HG03025 (cell line): ENCODE data around the gene UCMA.
"Not testable (repeated sequence)": the region's sequence is repeated elsewhere in the genome, so short reads cannot be mapped to it uniquely, and the experiment has no call there.

Experiments
- ATAC-seq: cut with Tn5 transposase; IDR thresholded peaks from one replicate; pipeline ENCODE4 v1.9.1; 2021; ENCODE audit warnings: mild to moderate bottlenecking, moderate library complexity; ENCODE audit not compliant: unreplicated experiment, low FRiP score

The UCMA gene

DNA sequence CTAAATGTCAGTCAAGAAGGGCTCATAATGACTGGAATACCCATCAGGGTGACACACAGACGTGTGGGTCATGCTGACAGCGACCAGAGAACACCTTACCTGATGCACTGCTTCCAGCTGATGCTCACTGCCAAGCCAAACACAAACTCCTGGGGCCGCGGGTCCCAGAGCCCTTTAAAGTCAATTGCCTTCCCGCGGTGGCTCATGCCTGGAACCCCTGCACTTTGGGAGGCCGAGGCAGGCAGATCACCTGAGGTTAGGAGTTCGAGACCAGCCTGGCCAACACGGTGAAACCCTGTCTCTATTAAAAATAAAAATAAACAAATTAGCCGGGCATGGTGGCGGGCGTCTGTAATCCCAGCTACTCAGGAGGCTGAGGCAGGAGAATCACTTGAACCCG lies 562 bp upstream of the UCMA start:
- not testable (repeated sequence) for ATAC-seq

DNA sequence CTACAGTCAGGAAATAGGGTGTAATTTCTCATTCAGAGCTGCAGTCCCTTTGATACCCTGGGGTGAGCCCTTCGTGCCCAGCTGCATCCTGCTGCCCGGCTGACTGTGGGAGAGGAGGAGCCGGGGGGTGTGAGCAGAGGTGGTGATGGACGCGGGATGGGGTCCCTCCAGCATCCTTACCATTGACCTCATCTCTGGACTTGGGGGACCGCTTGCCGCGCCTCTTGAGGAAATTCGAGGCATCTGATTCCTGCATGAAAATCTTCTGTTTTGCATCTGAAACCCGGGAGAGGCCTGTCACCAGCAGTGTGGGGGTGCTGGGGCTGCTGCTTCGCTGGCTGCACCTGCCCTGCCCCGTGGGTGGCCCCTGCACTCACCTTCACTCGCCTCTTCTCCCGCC lies 816 bp downstream of the UCMA start:
- ATAC-seq = no peak

DNA sequence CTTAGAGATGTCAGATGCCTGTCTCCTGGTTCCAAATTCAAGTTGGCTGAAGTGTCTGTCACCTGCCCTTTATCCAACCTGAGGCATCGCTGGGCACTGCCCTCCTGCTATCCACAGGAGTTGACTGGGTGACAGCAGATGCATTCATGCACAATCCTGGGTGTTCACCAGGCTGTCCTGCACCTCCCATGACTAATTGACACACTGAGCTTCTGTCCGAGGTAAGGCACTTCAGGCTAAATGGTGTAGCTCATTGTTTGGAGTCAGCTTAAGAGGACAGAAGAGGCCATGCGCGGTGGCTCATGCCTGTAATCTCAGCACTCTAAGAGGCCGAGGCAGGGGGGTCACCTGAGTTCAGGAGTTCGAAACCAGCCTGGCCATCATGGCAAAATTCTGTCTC lies 2.4 kb downstream of the UCMA start:
- no peak for ATAC-seq

DNA sequence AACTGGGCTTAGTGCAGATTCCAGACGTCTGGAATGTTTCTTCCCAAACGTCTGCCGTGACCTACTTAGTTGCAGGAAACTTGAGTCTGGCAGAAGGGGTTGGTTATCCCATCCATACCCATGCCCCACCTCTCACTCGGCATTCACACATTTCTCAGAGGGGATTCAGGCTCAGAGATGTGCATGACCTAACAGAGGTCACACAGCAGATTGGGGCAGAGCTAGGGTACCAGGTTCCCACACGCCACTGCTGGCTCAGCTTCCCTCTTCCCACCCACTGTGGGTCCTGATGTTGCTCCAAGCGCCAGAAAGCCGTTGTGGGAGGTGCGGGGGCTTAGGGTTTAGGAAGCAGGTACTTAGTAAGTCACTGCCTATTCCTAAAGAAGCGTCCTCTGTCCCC lies 3.0 kb downstream of the UCMA start:
- ATAC-seq = no peak

DNA sequence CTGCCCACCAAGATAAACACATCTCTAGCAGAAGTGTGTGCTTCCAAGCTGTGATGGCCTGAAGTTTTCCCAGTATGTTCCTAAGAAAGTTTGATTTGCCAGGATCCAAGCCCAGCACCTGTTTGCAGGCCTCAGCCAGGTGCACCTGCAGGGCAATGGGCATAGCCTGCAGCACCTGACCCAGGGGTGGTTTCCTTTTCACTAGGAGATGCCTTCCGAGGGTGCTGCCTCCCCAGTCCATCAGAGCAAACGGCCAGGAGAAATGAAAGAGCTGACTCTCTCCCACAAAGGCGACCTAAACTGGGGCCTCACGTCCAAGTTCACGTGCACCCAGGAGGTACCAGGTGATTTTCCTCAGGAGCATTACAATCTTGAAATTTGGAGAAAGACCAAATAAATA lies 7.1 kb downstream of the UCMA start:
- ATAC-seq = no peak

DNA sequence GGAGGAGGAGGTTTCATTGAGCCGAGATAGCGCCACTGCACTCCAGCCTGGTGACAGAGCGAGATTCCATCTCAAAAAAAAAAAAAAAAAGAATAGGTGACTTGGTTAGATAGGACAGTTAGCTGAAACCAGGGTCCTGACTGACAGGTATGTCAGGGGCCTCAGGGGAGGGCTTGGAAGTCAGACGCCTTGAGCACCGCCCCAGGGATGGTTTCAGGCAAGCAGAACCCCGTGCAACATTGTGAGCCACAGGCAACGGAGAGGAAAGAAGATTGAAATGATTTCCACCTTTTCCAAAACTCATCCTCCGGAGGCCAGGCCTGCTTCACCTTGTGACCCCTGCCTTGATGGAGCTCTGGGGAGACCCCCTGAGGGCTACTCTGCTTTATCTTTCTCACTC lies 8.6 kb downstream of the UCMA start:
- no peak for ATAC-seq

DNA sequence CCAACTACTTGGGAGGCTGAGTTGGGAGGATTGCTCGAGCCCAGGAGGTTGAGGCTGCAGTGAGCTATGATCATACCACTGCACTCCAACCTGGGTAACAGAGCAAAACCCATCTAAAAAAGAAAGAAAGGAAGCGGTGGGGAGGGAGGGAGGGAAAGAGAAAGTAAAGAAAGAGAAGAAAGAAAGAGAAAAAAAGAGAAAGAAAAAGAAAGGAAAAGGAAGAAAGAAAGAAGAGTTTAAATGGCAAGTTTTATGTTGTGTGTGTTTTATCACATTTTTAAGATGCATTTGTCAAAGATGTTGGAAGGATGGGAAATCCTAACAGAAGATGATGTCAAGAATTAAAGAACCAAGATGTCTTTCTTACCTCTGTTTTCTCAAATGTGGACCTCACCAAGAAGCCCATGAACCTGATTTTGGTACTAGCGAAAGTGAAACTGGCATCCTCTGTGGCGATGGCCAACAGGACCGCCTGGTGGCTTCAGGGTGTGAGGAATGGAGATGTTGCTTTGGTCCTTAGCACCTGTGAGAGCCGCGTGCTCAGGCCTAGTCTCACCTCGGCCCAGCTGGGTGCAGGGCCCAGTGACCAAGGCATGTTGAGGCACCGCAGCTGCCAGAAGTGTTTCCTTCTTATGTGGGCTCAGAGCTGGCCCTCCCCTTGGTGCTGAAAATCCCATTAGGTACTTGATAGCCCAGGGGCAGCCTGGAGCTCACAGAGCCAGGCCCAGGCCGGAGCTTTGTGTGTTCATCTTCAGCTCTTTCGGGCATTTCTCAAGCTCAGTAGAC lies 9.8 kb downstream of the UCMA start:
- ATAC-seq = no peak

DNA sequence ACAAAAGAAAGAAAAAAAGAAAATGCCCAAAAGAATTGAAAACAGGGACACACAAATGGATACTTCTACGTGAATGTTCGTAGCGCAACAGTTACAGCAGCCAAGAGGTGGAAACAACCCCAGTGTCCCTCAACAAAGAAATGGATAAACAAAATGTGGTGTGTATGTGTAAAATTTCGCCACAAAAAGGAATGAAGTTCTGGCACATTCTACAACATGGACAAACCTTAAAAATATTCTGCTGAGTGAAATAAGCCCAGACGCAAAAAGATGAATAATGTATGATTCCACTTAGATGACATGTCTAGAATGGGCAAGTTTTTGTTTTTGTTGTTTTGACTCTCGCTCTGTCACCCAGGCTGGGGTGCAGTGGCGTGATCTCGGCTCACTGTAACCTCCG lies 10.9 kb downstream of the UCMA start:
- no peak for ATAC-seq

DNA sequence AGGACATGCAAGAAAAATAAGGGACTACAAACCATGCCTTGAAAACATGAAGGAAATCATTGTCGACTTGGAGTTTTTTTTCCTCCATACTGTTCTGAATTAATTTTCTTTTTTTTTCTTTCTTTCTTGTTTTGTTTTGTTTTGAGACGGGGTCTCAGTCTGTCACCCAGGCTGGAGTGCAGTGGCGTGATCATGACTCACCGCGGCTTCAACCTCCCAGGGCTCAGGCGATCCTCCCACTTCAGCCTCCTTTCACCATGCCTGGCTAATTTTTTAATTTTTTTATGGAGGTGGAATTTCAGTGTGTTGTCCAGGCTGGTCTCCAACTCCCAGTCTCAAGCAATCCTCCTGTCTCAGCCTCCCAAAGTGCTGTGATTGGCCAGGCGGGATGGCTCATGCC lies 11.6 kb downstream of the UCMA start:
- ATAC-seq = no peak

DNA sequence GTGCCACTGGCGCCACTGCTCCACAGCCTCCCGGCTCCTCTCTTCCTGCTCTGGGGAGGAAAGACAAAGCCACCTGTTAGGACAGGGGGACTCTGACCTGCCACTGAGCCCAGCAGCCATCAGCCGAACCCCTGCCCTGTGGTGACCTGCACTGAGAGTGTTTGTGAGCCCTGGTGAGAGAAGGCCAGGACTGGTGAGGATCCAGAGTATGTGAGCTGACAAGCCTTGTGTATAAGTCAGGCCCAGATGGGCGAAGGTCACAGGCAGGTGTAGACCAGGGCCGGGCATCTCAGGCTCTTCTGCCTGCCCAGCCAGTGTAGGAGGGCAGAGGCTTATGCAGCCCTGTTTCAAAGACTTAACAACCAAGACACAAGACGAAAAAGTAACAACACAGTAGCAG lies 12.0 kb downstream of the UCMA start:
- no peak for ATAC-seq

DNA sequence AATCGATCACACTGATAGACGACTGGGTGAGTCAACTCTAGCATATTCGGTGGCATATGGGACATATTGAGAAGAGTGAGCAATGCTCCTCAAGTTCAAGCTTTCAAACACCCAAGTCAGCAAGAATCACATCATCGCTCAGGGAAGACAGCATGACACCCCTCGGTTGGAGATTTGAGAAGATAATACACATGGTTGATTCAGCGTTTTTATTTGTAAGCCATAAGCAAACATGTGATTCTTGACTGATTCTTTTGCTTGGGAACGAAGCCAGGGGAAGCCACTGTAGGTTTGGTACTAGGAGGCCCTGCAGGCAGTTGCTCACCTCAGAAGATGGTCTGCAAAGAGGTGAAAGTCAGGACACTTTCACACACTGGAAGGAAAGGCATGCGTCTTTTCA lies 12.6 kb downstream of the UCMA start:
- ATAC-seq = no peak

DNA sequence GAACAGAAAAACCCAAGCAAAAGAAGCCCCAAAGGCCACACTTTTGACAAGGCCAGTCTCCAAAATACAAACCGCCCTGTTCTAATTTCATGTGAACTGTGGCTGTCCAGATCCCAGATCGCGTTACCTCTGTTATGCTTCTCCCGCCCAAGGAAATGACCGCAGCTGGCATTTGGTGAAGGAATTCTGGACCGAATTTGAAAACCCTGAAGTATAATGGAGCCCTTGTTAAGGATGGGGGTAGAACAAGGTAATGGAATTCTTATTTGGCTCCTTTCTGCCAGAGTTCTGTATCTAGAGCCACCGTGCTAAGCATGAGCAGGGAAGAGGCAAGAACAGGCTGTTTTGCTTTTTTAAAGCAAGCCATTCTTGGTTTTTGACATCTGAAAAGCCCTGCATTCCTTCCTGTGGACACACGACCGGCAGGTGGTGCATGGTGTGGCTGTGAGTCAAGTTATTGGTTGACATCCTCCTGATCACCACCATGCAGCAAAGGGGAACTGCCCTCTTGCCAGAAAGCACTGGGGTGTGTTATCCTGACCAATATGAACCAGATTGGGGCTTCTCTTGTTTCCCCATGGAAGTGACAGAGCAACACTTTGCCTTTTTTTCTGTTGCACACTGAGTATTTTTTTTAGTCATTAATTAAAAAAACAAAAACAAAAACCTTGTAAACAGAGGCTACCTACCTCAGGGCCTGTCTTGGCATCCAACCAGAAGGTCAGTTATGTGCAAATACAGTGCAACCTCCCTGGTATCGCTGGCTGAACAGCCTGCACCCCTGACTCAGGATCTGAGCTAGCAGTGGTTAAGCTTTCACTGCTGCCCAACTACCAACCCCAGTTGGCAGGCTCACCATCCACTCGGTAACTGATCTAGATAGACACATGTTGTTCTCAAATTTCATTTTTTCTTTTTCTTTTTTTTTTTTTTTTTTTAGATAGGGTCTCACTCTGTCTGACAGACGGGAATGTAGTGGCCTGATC lies 14.2 kb downstream of the UCMA start:
- no peak for ATAC-seq

DNA sequence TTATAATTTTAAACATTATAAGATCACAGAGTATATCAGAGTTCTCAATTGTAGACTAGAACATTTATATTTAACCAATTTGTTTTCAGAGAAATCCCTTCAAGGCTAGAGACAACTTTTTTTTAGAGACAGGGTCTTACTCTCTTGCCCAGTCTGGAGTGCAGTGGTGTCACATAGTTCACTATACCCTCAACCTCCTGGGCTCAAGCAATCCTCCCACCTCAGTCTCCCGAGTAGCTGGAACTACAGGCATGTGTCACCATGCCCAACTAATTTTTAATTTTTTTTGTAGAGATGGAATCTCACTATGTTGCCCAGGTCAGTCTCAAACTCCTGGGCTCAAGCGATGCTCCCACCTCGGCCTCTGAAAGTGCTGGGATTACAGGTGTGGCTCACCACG lies 15.3 kb downstream of the UCMA start:
- no peak for ATAC-seq

DNA sequence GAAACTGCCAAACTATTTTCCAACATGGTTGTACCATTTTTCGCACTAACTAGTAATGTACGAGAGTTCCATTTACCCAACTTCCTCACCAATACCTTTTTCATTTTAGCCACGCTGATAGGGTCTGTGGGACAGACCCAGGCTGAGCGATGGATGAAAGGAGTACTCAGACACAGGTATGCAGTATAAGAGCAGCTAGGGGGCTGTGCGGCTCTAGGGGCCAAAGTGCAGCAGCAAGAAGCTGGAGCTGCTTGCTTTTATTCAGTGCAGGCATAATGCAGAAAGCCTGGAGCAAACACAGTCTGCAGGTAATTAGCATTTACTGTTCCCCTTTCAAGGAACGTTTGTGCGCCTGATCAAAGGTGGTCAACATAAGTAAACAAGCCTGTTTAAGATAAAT lies 21.0 kb downstream of the UCMA start:
- no peak for ATAC-seq

DNA sequence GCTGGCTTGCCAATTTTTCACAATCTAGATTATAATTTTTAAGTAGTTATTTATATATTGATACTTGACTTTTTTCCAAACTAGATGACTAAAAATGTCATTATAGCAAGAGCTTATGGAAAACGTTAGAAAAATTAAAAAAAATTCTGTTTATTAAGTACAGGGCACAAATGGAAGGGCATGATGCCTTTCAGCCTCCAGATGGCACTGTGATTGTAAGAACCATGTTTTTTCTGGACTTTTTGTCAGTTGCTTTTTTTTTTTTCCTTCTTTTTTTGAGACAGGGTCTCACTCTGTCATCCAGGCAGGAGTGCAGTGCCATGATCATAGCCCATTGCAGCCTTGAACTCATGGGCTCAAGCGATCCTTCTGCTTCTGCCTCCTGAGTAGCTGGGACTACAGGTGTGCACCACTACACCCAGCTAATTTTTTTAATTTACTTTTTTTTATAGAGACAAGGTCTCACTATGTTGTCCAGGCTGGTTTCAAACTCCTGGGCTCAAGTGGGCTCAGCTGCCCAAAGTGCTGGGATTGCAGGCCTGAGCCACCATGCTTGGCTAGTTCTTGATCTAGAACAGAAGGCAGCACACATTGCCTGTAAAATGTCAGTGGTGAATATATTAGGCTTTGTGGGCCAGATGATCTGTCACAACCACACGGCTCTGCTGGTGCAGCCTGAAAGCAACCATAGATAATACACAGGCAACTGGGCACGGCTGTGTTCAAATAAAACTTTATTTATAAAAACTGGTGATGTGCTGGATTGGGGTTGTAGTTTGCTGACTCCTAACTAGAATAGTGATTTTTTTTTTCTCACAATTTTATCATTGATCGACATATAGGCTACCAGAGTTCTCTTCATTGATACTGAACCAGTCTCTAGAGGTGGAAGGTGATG lies 27.4 kb downstream of the UCMA start:
- no peak for ATAC-seq

DNA sequence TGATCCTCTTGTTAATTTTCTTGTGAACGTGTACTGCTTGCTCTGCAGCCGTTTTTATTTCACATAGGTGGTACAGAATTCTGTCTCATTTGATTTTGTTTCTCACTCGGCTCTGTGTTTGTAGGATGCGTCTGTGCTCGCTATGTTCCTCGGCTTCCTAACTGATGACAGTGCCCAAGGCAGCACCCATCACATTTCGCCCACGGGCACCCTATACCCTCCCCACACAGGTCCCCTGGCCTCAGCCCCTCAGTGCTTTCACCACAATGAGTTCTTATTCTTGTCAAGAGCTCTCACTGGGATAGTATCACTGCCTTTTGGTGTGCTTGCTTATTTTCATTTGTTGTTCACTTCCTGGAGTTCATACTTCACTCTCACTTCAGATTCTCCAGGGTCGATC lies 28.1 kb downstream of the UCMA start:
- ATAC-seq = no peak

DNA sequence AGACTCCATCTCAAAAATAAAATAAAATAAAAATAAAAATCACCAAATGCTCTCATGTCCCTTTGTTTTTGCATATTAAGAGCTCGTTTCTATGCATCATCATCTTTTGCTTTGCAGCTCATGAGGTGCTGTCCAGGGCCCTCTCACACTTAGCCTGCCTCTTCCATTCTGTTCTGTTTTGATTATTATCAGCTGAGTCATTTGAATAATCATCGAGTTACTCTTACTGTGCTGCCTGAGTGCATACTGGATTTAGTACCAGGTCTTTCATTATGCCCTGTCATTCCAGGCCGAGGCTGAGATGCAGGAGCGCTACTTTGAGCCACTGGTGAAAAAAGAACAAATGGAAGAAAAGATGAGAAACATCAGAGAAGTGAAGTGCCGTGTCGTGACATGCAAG lies 33.0 kb downstream of the UCMA start:
- ATAC-seq = no peak

DNA sequence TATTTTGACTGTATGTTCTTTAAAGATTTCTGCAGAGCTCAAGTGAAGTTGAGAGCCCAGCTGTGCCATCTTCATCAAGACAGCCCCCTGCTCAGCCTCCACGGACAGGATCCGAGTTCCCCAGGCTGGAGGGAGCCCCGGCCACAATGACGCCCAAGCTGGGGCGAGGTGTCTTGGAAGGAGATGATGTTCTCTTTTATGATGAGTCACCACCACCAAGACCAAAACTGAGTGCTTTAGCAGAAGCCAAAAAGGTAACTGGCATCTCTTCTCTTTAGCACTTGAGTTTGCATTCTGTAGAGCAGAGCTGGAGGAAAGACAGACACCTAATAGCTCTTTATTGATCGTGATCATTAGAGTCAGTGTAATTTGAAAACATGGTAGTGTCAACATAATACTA lies 39.2 kb downstream of the UCMA start:
- no peak for ATAC-seq

DNA sequence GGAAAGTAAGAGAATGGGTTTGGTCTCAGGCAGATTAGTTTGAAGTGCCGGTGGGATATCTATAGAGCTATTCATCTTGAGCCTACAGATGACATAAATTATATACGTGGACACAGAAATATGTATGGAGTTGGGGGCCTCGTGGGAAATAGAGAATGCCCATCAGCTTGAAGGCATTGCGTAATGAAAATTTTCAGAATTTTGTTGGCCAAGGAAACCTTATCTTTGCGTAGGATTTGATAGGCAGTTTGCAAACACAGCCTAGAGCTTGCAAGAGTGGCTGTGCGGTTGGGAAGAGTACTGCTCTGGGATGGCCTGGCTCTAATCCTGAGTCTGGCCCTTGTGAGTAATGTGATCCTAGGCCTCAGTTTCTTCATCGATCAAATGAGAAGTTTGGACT lies 40.5 kb downstream of the UCMA start:
- ATAC-seq = no peak

DNA sequence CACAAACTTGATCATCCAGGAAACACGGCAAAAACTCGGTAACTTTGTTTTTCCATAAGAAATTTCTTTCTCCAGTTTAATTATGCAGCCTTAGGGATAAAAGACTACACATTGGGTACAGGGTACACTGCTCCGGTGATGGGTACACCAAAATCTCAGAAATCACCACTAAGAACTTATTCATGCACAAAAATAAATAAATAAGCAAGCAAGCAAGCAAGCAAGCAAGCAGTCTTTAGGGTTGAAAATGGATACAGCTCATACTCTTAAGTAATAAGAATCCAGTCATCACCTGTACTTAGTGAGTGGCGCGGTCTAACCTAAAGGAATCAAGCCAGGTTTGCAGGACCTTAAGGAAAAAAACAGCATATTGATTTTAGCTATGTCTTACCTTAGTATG lies 42.8 kb downstream of the UCMA start:
- no peak for ATAC-seq

DNA sequence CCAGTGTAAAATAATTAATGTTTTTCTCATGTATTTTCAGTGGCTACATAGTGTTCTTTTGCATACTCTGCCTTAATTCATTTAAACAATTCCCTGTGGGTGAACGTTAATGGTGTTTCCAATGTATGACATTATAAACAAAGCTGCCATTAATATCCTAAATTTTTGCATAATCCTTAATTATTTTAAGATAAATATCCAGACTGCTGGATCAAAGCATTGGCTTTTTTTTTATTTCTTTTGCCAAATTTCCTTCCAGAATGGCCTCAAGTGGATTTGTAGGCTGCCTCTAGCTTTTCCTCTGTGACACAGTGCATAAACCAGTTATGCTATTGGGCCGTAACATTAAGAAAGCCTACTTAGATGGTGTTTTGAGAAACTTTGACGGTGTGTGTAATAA lies 43.4 kb downstream of the UCMA start:
- ATAC-seq = no peak
